HFF-Myc (cell line): ENCODE measurements around the gene DAO.
"Not testable (repeated sequence)": the region's sequence is repeated elsewhere in the genome, so short reads cannot be mapped to it uniquely, and the experiment has no call there.

ENCODE experiments used
- DNase-seq: peaks from one replicate; pipeline ENCODE4 v3.0.0-alpha.2; 2011; ENCODE audit warnings: low read depth; ENCODE audit errors: extremely low read depth
- H3K4me3 ChIP-seq: replicated peaks from 2 replicates; pipeline ENCODE4 v1.5.1; 2011; ENCODE audit warnings: low read depth, mild to moderate bottlenecking, control low read depth, low read length
- CTCF ChIP-seq: IDR thresholded peaks from 2 replicates; pipeline ENCODE4 v1.5.1; 2012; ENCODE audit warnings: mild to moderate bottlenecking, low read depth, low read length, control low read depth; ENCODE audit errors: missing control alignments

The DAO gene

GRCh38 chr12:108855284-108856169 lies 24.4 kb upstream of the DAO start:
- no peak for TF ChIP-seq CTCF
- H3K4me3 ChIP-seq: peak overlapping the region; percentile 74
- no peak for DNase-seq

DNA sequence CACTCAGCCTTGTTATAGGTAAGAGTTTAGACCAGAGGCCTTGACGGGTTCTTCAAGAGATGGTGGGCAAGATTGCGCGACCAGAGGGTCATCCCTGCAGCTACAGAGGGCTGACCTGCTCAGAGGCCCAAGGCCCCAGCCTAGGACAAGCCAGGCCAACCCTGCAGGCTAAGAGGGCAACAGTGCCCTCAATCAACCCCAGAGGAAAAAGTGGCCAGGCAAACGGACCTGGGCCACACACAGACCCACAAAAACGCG lies 23.8 kb upstream of the DAO start:
- no peak for DNase-seq

GRCh38 chr12:108856428-108857157 lies 23.3 kb upstream of the DAO start:
- DNase-seq: no peak
- TF ChIP-seq CTCF: no peak
- peak overlapping the region; percentile 74 for H3K4me3 ChIP-seq

More for the DNA sequence above, 23.8 kb upstream of the DAO start:
- no peak for TF ChIP-seq CTCF
- peak overlapping the region; percentile 74 for H3K4me3 ChIP-seq

DNA sequence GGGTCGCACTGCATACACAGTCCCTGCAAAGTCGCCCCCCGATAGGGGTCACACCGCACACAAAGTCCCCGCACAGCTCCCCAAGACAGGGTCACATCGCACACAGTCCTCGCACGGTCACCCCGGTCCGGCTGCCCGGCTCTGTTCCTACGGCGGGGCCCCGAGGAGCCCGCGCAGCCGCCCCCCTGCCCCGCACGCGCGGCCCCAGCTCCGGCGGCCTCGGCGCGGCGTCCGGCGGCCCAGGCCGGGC lies 22.8 kb upstream of the DAO start:
- no peak for TF ChIP-seq CTCF
- H3K4me3 ChIP-seq: peak overlapping the region; percentile 74
- no peak for DNase-seq

GRCh38 chr12:108858311-108859074 lies 21.4 kb upstream of the DAO start:
- DNase-seq: no peak
- TF ChIP-seq CTCF: no peak
- H3K4me3 ChIP-seq: peak overlapping the region; percentile 44

DNA sequence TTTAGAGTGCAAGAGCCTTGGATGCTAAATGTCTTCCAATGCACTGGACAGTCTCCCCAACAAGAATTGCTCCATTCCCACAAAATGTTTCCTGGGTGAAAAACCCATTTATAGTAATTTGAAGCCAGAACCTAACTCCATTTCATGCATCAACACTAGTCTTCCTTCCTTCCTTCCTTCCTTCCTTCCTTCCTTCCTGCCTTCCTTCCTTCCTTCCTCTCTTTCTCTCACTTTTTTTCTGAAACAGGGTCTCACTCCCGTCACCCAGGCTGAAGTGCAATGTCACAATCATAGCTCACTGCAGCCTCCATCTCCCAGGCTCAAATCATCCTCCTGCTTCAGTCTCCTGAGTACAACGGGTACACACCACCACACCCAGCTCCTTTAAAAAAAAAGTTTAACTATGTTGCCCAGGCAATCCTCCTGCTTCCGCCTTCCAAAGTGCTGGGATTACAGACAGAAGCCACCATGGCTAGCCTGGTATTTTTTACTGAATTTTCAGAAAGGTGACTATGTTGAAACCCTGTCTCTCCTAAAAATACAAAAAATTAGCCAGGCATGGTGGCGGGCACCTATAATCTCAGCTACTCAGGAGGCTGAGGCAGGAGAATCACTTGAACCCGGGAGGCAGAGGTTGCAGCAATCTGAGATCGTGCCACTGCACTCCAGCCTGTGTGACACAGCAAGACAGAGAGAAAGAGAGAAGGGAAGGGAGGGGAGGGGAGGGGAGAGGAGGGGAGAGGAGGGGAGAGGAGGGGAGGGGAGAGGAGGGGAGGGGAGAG lies 20.6 kb upstream of the DAO start:
- H3K4me3 ChIP-seq, DNase-seq: not testable (repeated sequence)

DNA sequence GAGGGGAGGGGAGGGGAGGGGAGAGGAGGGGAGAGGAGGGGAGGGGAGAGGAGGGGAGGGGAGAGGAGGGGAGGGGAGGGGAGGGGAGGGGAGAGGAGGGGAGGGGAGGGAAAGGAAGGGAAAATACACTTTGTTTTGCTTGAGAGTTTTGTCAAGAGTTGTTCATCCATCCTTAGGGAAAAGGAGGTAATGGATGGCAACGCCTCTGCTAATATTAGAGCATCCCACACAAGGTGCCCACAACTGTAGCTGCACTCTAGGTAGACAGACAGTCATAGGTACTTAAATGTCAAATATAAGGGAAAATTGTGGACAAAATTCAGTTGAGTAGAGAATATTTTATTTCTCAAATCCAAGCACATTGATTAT lies 20.0 kb upstream of the DAO start:
- no peak for TF ChIP-seq CTCF
- H3K4me3 ChIP-seq: no peak overlapping the region
- no peak for DNase-seq
